Ishikawa (cell line): ENCODE data around the gene TMEM253.

Experiments used
- CEBPB ChIP-seq: IDR thresholded peaks from 2 replicates; pipeline ENCODE4 v1.6.1; 2012
- CREB1 ChIP-seq: IDR thresholded peaks from 2 replicates; pipeline ENCODE4 v1.6.1; 2012; ENCODE audit warnings: low read depth
- EGR1 ChIP-seq: IDR thresholded peaks from 2 replicates; pipeline ENCODE4 v1.6.1; 2012
- EP300 ChIP-seq: IDR thresholded peaks from 2 replicates; pipeline ENCODE4 v1.6.1; 2012; ENCODE audit warnings: borderline replicate concordance
- FOXM1 ChIP-seq: IDR thresholded peaks from 2 replicates; pipeline ENCODE4 v1.6.1; 2012; ENCODE audit warnings: low read depth, borderline replicate concordance
- MAX ChIP-seq: IDR thresholded peaks from 2 replicates; pipeline ENCODE4 v1.6.1; 2012
- NFIC ChIP-seq: IDR thresholded peaks from 2 replicates; pipeline ENCODE4 v1.6.1; 2012
- RAD21 ChIP-seq: IDR thresholded peaks from 2 replicates; pipeline ENCODE4 v1.6.1; 2012; ENCODE audit warnings: low read depth
- REST ChIP-seq: IDR thresholded peaks from 2 replicates; pipeline ENCODE4 v1.6.1; 2012; ENCODE audit warnings: low read depth, mild to moderate bottlenecking
- TAF1 ChIP-seq: IDR thresholded peaks from 2 replicates; pipeline ENCODE4 v1.6.1; 2012; ENCODE audit warnings: low read depth, mild to moderate bottlenecking
- TCF12 ChIP-seq: IDR thresholded peaks from 2 replicates; pipeline ENCODE4 v1.6.1; 2012; ENCODE audit warnings: low read depth
- TEAD4 ChIP-seq: IDR thresholded peaks from 2 replicates; pipeline ENCODE4 v1.6.1; 2012
- USF1 ChIP-seq: IDR thresholded peaks from 2 replicates; pipeline ENCODE4 v1.6.1; 2012
- YY1 ChIP-seq: IDR thresholded peaks from 2 replicates; pipeline ENCODE4 v1.6.1; 2012; ENCODE audit warnings: low read depth
- ZBTB7A ChIP-seq: IDR thresholded peaks from 2 replicates; pipeline ENCODE4 v1.6.1; 2012; ENCODE audit warnings: low read depth

TMEM253 gene

GRCh38 chr14:21088687-21089086, 12.2 kb upstream of the TMEM253 start:
- TF ChIP-seq USF1 (no peak), EP300 (no peak), MAX (no peak), RAD21 (no peak), ZBTB7A (no peak), YY1 (no peak), NFIC (no peak), TEAD4 (no peak), TAF1 (no peak), CEBPB (no peak), TCF12 (no peak), FOXM1 (no peak), REST (no peak), EGR1 (no peak), CREB1 (no peak)

GRCh38 chr14:21089271-21089670, 11.6 kb upstream of the TMEM253 start:
- TF ChIP-seq TAF1: no peak
- no peak for TF ChIP-seq CREB1

- no peak for TF ChIP-seq CREB1
- no peak for TF ChIP-seq YY1
- TF ChIP-seq CEBPB: no peak
- TF ChIP-seq NFIC: no peak
- no peak for TF ChIP-seq RAD21
- no peak for TF ChIP-seq EGR1
- TF ChIP-seq EP300: no peak
- TF ChIP-seq REST: no peak
- no peak for TF ChIP-seq FOXM1
- no peak for TF ChIP-seq USF1
- no peak for TF ChIP-seq MAX
- no peak for TF ChIP-seq TEAD4
- TF ChIP-seq TAF1: no peak
Measured at GRCh38 chr14:21089877-21090193, 11.0 kb upstream of the TMEM253 start.

GRCh38 chr14:21090194-21090939, 10.5 kb upstream of the TMEM253 start:
- TF ChIP-seq ZBTB7A (no peak), RAD21 (peak; percentile 39), EP300 (no peak), USF1 (no peak), TAF1 (no peak)

- no peak for TF ChIP-seq TEAD4
- TF ChIP-seq NFIC: no peak
- no peak for TF ChIP-seq EGR1
- no peak for TF ChIP-seq MAX
- no peak for TF ChIP-seq TCF12
- no peak for TF ChIP-seq TAF1
- no peak for TF ChIP-seq ZBTB7A
- TF ChIP-seq FOXM1: no peak
- TF ChIP-seq USF1: no peak
- no peak for TF ChIP-seq EP300
- TF ChIP-seq CEBPB: no peak
- TF ChIP-seq RAD21: no peak
- TF ChIP-seq REST: no peak
- no peak for TF ChIP-seq CREB1
- TF ChIP-seq YY1: no peak
Measured at GRCh38 chr14:21090940-21091663, 9.8 kb upstream of the TMEM253 start.
